Measurements from ENCODE around the gene HIVEP2.
A peak's percentile ranks its signal among the peaks of the same experiment; 100 is the strongest.

Gene HIVEP2

GRCh38 chr6:142945446-142946180 lies 637 bp upstream of the HIVEP2 start:
- peak overlapping the region; percentile 97 for H3K4me3 ChIP-seq (replicated peaks; ENCODE audit: low read depth, low read length)
- no peak for DNase-seq (ENCODE audit: low read depth)
- no peak for TF ChIP-seq CTCF (IDR thresholded peaks at IDR 0.05; ENCODE audit: low read length, missing control alignments)

- peak; percentile 95 for DNase-seq (ENCODE audit: low read depth)
- H3K4me3 ChIP-seq (replicated peaks; ENCODE audit: low read depth, low read length): peak overlapping the region; percentile 97
- TF ChIP-seq CTCF (IDR thresholded peaks at IDR 0.05; ENCODE audit: low read length, missing control alignments): no peak
Measured at GRCh38 chr6:142944124-142945048, 590 bp downstream of the HIVEP2 start.

GRCh38 chr6:142943711-142944123 lies 1.3 kb downstream of the HIVEP2 start:
- H3K4me3 ChIP-seq (replicated peaks; ENCODE audit: low read depth, low read length): peak overlapping the region; percentile 97
- TF ChIP-seq CTCF (IDR thresholded peaks at IDR 0.05; ENCODE audit: low read length, missing control alignments): no peak
- peak; percentile 70 for DNase-seq (ENCODE audit: low read depth)

- DNase-seq (ENCODE audit: low read depth): peak; percentile 75
- TF ChIP-seq CTCF (IDR thresholded peaks at IDR 0.05; ENCODE audit: low read length, missing control alignments): peak; percentile 43
- no peak overlapping the region for H3K4me3 ChIP-seq (replicated peaks; ENCODE audit: low read depth, low read length)
Measured at GRCh38 chr6:142942805-142943227, 2.2 kb downstream of the HIVEP2 start.

- DNase-seq (ENCODE audit: low read depth): no peak
- H3K4me3 ChIP-seq (replicated peaks; ENCODE audit: low read depth, low read length): no peak overlapping the region
- TF ChIP-seq CTCF (IDR thresholded peaks at IDR 0.05; ENCODE audit: low read length, missing control alignments): no peak
Measured at GRCh38 chr6:142942238-142942637, 2.7 kb downstream of the HIVEP2 start.

GRCh38 chr6:142941018-142941417 lies 4.0 kb downstream of the HIVEP2 start:
- no peak overlapping the region for H3K4me3 ChIP-seq (replicated peaks; ENCODE audit: low read depth, low read length)
- TF ChIP-seq CTCF (IDR thresholded peaks at IDR 0.05; ENCODE audit: low read length, missing control alignments): no peak
- DNase-seq (ENCODE audit: low read depth): peak; percentile 22
